GM03348 (cell line): ENCODE data around the gene WWOX.
A peak's percentile ranks its signal among the peaks of the same experiment; 100 is the strongest.

Experiments used
- DNase-seq: peaks from one replicate; pipeline ENCODE4 v3.0.0; 2012; ENCODE audit warnings: low spot score

The WWOX gene

GRCh38 chr16:78298986-78299385 lies 199.5 kb downstream of the WWOX start:
- no peak for DNase-seq

GRCh38 chr16:78300469-78300868 lies 201.0 kb downstream of the WWOX start:
- no peak for DNase-seq

GRCh38 chr16:78303946-78304345 lies 204.5 kb downstream of the WWOX start:
- DNase-seq, result no peak

- no peak for DNase-seq
Observed at GRCh38 chr16:78306361-78306760, 206.9 kb downstream of the WWOX start.

- no peak for DNase-seq
Observed at GRCh38 chr16:78307824-78308528, 208.5 kb downstream of the WWOX start.

GRCh38 chr16:78309763-78310162 lies 210.3 kb downstream of the WWOX start:
- no peak for DNase-seq

- DNase-seq, result no peak
Observed at GRCh38 chr16:78310196-78310595, 210.7 kb downstream of the WWOX start.

- no peak for DNase-seq
Observed at GRCh38 chr16:78310990-78311561, 211.6 kb downstream of the WWOX start.

GRCh38 chr16:78311831-78312230 lies 212.4 kb downstream of the WWOX start:
- DNase-seq, result no peak

GRCh38 chr16:78317564-78318240 lies 218.2 kb downstream of the WWOX start:
- DNase-seq, result no peak

GRCh38 chr16:78321620-78322360 lies 222.3 kb downstream of the WWOX start:
- DNase-seq, result no peak

GRCh38 chr16:78323315-78323714 lies 223.9 kb downstream of the WWOX start:
- peak; percentile 0 for DNase-seq

- peak; percentile 2 for DNase-seq
Observed at GRCh38 chr16:78324649-78325285, 225.3 kb downstream of the WWOX start.

GRCh38 chr16:78325468-78326352 lies 226.3 kb downstream of the WWOX start:
- DNase-seq, result peak; percentile 0

- DNase-seq, result peak; percentile 1
Observed at GRCh38 chr16:78326731-78327130, 227.3 kb downstream of the WWOX start.

GRCh38 chr16:78331731-78332130 lies 232.3 kb downstream of the WWOX start:
- no peak for DNase-seq

- DNase-seq, result no peak
Observed at GRCh38 chr16:78333808-78334207, 234.4 kb downstream of the WWOX start.

GRCh38 chr16:78340590-78340989 lies 241.1 kb downstream of the WWOX start:
- DNase-seq, result no peak

GRCh38 chr16:78348068-78348467 lies 248.6 kb downstream of the WWOX start:
- no peak for DNase-seq

- no peak for DNase-seq
Observed at GRCh38 chr16:78348886-78349285, 249.4 kb downstream of the WWOX start.

GRCh38 chr16:78352184-78352583 lies 252.7 kb downstream of the WWOX start:
- no peak for DNase-seq
